GM21786 (cell line): Measurements from ENCODE around the gene POU2AF2.

Source experiments
- ATAC-seq: cut with Tn5 transposase; IDR thresholded peaks from one replicate; pipeline ENCODE4 v1.9.1; 2021; ENCODE audit not compliant: unreplicated experiment

POU2AF2 gene

DNA sequence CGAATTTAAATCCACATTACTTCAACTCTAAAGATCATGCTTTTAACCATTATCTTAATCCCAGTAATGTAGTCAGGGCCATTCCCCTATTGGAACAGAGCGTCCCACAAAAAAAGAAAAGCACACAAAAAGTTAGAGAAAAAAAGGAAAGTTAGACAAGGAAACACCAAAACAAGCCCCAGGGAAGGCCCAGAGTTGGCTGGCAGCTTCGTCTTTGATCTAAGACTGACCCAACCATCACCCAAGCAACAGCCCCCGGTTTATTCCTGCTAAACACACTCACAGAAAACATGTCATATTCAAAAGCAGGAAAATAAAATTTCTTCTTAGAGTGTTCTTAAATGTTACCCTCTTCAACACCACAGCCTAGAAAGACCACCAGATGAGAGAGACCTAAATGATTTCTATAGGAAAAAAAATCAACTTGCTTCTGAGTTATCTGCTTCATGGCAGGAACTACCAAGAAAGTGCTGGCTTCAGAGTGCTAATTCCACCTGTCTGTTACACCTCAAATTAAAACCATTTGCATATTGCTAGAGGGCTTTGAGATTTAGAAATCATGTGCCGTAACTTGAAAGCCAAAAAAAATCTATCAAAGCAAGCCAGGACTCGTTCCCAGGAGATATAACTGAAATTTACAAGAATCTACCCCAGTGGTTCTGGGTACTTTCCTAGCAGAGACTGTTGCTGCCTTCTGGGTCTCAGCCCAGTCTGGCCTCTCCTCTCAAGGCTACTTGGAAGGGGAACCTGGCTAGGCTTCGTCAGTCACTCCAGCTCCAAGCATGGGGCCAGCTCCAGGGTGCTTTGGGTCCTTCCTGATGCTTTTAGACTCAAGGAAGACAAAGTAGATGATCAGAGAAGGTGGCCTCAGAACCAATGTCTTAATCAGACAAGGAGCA lies 84.0 kb downstream of the POU2AF2 start:
- no peak for ATAC-seq

- ATAC-seq = no peak
Observed at GRCh38 chr11:111330234-111330893, 84.8 kb downstream of the POU2AF2 start.

GRCh38 chr11:111331711-111332479 lies 86.4 kb downstream of the POU2AF2 start:
- no peak for ATAC-seq

DNA sequence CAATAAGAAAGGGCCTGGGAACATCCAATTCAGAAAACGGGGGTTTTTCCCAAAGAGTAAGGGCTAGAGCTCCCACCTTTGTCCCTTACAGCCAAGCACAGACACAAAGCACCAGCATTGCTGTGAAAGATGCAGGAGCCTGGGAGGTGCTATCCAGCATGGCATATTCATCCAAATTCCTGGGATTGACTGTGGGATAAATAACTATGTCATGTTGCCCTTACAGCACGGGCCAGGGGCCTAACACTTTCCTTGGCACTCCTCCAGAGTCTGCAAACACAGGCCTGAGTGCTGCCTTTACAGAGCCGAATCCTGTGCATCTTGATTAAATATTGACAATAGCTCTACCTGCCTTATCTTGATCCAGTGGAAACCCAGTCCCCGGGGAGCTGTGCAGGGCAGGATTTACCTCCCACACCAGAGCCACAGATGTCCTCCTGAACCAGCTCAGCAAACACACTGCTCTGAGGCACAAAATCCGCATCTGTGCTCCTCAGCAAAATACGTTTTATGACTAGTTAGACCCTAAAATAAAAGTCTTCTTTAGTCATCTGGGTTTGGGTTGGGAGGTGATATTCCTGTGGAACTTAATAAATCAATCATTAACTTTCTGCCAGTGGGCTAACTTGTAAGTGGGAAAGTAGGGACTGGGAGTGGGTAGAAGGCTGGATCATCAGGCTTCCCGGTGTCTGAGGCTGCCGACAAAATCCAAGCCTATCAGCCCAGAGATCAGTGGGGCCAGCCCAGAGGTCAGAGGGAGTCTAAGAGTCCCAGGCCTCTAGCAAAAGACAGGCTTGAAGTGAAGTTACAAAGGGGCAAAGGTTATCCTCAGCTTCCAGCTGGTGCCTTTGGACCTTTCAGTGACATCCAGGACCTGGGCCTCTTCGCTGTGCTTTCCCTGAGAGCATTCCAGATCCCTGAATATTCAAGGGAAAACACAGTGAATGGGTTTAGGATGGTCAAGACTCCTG lies 89.3 kb downstream of the POU2AF2 start:
- no peak for ATAC-seq

DNA sequence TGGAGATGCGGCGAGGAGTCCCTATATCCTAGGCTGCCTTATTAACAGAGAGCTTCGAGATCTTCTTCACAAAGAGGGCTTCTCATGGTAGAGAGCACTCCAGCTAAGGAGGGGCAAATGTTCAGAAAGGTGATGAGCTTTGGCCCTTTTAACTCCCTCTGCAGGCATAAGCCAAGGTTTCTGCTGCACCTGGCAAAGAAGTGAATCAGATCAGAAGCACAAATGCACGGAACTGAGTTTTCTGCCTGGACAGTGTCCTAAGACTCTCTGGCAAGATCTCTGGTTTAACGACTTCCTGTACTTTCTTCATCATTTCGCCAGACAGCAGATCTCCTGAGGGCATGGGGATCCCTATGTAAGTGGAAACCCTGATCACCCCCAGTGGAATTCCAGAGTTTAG lies 90.0 kb downstream of the POU2AF2 start:
- ATAC-seq = no peak
